ENCODE data around the gene COX15.
"Not testable (repeated sequence)": the region's sequence is repeated elsewhere in the genome, so short reads cannot be mapped to it uniquely, and the experiment has no call there.

Gene COX15

GRCh38 chr10:99761365-99761764, 29.4 kb upstream of the COX15 start:
- no peaks in the 10 kb centered on the region for H3K27me3 ChIP-seq (ENCODE audit: insufficient read depth, low read length)
- H3K9me3 ChIP-seq (ENCODE audit: insufficient read depth, low read depth, low read length) = no peaks in the 10 kb centered on the region
- H3K4me3 ChIP-seq (ENCODE audit: low read length) = no peak overlapping the region
- no peak overlapping the region for H3K27ac ChIP-seq (ENCODE audit: low read depth, low read length)
- peaks cover 37% of the 10 kb centered on the region for H3K36me3 ChIP-seq (ENCODE audit: insufficient read depth, low read length)
- H3K9ac ChIP-seq (ENCODE audit: low read depth, low read length) = no peak overlapping the region
- no peaks in the 10 kb centered on the region for H3K4me1 ChIP-seq (ENCODE audit: insufficient read depth, low read length)

- Histone ChIP-seq H3K27ac (ENCODE audit: low read depth, low read length) (no peak overlapping the region), H3K27me3 (ENCODE audit: insufficient read depth, low read length) (no peaks in the 10 kb centered on the region), H3K4me1 (ENCODE audit: insufficient read depth, low read length) (no peaks in the 10 kb centered on the region), H3K9ac (ENCODE audit: low read depth, low read length) (no peak overlapping the region), H3K36me3 (ENCODE audit: insufficient read depth, low read length) (peaks cover 47% of the 10 kb centered on the region), H3K9me3 (ENCODE audit: insufficient read depth, low read depth, low read length) (no peaks in the 10 kb centered on the region), H3K4me3 (ENCODE audit: low read length) (no peak overlapping the region)
- 89% methylated on average over 1 of the region's 1 CpG for WGBS
Measured at GRCh38 chr10:99760321-99760720, 28.4 kb upstream of the COX15 start.

GRCh38 chr10:99758211-99758891, 26.4 kb upstream of the COX15 start:
- peaks cover 67% of the 10 kb centered on the region for H3K36me3 ChIP-seq (ENCODE audit: insufficient read depth, low read length)
- no peaks in the 10 kb centered on the region for H3K27me3 ChIP-seq (ENCODE audit: insufficient read depth, low read length)
- no peaks in the 10 kb centered on the region for H3K9me3 ChIP-seq (ENCODE audit: insufficient read depth, low read depth, low read length)
- WGBS = 89% methylated on average over 2 of the region's 2 CpGs
- H3K4me1 ChIP-seq (ENCODE audit: insufficient read depth, low read length) = no peaks in the 10 kb centered on the region
- no peak overlapping the region for H3K4me3 ChIP-seq (ENCODE audit: low read length)
- H3K9ac ChIP-seq (ENCODE audit: low read depth, low read length) = no peak overlapping the region
- no peak overlapping the region for H3K27ac ChIP-seq (ENCODE audit: low read depth, low read length)

- Histone ChIP-seq H3K9me3 (ENCODE audit: insufficient read depth, low read depth, low read length) (no peaks in the 10 kb centered on the region), H3K36me3 (ENCODE audit: insufficient read depth, low read length) (peaks cover 87% of the 10 kb centered on the region), H3K27ac (ENCODE audit: low read depth, low read length) (no peak overlapping the region), H3K9ac (ENCODE audit: low read depth, low read length) (no peak overlapping the region), H3K4me3 (ENCODE audit: low read length) (no peak overlapping the region), H3K4me1 (ENCODE audit: insufficient read depth, low read length) (no peaks in the 10 kb centered on the region), H3K27me3 (ENCODE audit: insufficient read depth, low read length) (no peaks in the 10 kb centered on the region)
- WGBS = 93% methylated on average over 1 of the region's 1 CpG
Measured at GRCh38 chr10:99756159-99756558, 24.2 kb upstream of the COX15 start.

GRCh38 chr10:99754670-99755069, 22.7 kb upstream of the COX15 start:
- Histone ChIP-seq H3K4me1 (ENCODE audit: insufficient read depth, low read length) (no peaks in the 10 kb centered on the region), H3K36me3 (ENCODE audit: insufficient read depth, low read length) (peaks cover 95% of the 10 kb centered on the region), H3K9ac (ENCODE audit: low read depth, low read length) (no peak overlapping the region), H3K27me3 (ENCODE audit: insufficient read depth, low read length) (no peaks in the 10 kb centered on the region), H3K4me3 (ENCODE audit: low read length) (no peak overlapping the region), H3K9me3 (ENCODE audit: insufficient read depth, low read depth, low read length) (no peaks in the 10 kb centered on the region), H3K27ac (ENCODE audit: low read depth, low read length) (no peak overlapping the region)
- no CpG with 5 or more reads among the region's 1 CpG for WGBS

GRCh38 chr10:99750641-99751040, 18.7 kb upstream of the COX15 start:
- no peaks in the 10 kb centered on the region for H3K9me3 ChIP-seq (ENCODE audit: insufficient read depth, low read depth, low read length)
- no peaks in the 10 kb centered on the region for H3K27me3 ChIP-seq (ENCODE audit: insufficient read depth, low read length)
- H3K36me3 ChIP-seq (ENCODE audit: insufficient read depth, low read length) = peaks cover 98% of the 10 kb centered on the region
- no peak overlapping the region for H3K9ac ChIP-seq (ENCODE audit: low read depth, low read length)
- H3K4me3 ChIP-seq (ENCODE audit: low read length) = no peak overlapping the region
- no peak overlapping the region for H3K27ac ChIP-seq (ENCODE audit: low read depth, low read length)
- no peaks in the 10 kb centered on the region for H3K4me1 ChIP-seq (ENCODE audit: insufficient read depth, low read length)

GRCh38 chr10:99748823-99749451, 17.0 kb upstream of the COX15 start:
- H3K4me1 ChIP-seq (ENCODE audit: insufficient read depth, low read length) = no peaks in the 10 kb centered on the region
- H3K36me3 ChIP-seq (ENCODE audit: insufficient read depth, low read length) = peaks cover 97% of the 10 kb centered on the region
- no peak overlapping the region for H3K9ac ChIP-seq (ENCODE audit: low read depth, low read length)
- H3K27me3 ChIP-seq (ENCODE audit: insufficient read depth, low read length) = no peaks in the 10 kb centered on the region
- no peak overlapping the region for H3K4me3 ChIP-seq (ENCODE audit: low read length)
- H3K9me3 ChIP-seq (ENCODE audit: insufficient read depth, low read depth, low read length) = no peaks in the 10 kb centered on the region
- 92% methylated on average over 2 of the region's 2 CpGs for WGBS
- no peak overlapping the region for H3K27ac ChIP-seq (ENCODE audit: low read depth, low read length)

- not testable (repeated sequence) for H3K9ac ChIP-seq (ENCODE audit: low read depth, low read length); H3K9me3 ChIP-seq (ENCODE audit: insufficient read depth, low read depth, low read length); H3K4me3 ChIP-seq (ENCODE audit: low read length); H3K27me3 ChIP-seq (ENCODE audit: insufficient read depth, low read length); H3K4me1 ChIP-seq (ENCODE audit: insufficient read depth, low read length); H3K27ac ChIP-seq (ENCODE audit: low read depth, low read length)
- peaks cover 98% of the 10 kb centered on the region for H3K36me3 ChIP-seq (ENCODE audit: insufficient read depth, low read length)
- WGBS = 100% methylated on average over 1 of the region's 2 CpGs
Measured at GRCh38 chr10:99746166-99746565, 14.2 kb upstream of the COX15 start.

- peaks cover 13% of the 10 kb centered on the region; the same call in 1 of the 2 replicates for H3K9me3 ChIP-seq (ENCODE audit: insufficient read depth, low read depth, low read length)
- WGBS = 100% methylated on average over 3 of the region's 3 CpGs
- no peak overlapping the region for H3K27ac ChIP-seq (ENCODE audit: low read depth, low read length)
- H3K27me3 ChIP-seq (ENCODE audit: insufficient read depth, low read length) = no peaks in the 10 kb centered on the region
- H3K4me1 ChIP-seq (ENCODE audit: insufficient read depth, low read length) = no peaks in the 10 kb centered on the region
- peaks cover 98% of the 10 kb centered on the region for H3K36me3 ChIP-seq (ENCODE audit: insufficient read depth, low read length)
- H3K9ac ChIP-seq (ENCODE audit: low read depth, low read length) = no peak overlapping the region
- no peak overlapping the region for H3K4me3 ChIP-seq (ENCODE audit: low read length)
Measured at GRCh38 chr10:99743841-99744240, 11.9 kb upstream of the COX15 start.

- H3K4me3 ChIP-seq (ENCODE audit: low read length) = no peak overlapping the region
- H3K27me3 ChIP-seq (ENCODE audit: insufficient read depth, low read length) = no peaks in the 10 kb centered on the region
- no peak overlapping the region for H3K9ac ChIP-seq (ENCODE audit: low read depth, low read length)
- no peak overlapping the region for H3K27ac ChIP-seq (ENCODE audit: low read depth, low read length)
- H3K4me1 ChIP-seq (ENCODE audit: insufficient read depth, low read length) = no peaks in the 10 kb centered on the region
- WGBS = 83% methylated on average over 1 of the region's 2 CpGs
- peaks cover 13% of the 10 kb centered on the region; the same call in 1 of the 2 replicates for H3K9me3 ChIP-seq (ENCODE audit: insufficient read depth, low read depth, low read length)
- peaks cover 96% of the 10 kb centered on the region for H3K36me3 ChIP-seq (ENCODE audit: insufficient read depth, low read length)
Measured at GRCh38 chr10:99742701-99743100, 10.8 kb upstream of the COX15 start.

GRCh38 chr10:99742254-99742653, 10.3 kb upstream of the COX15 start:
- H3K27me3 ChIP-seq (ENCODE audit: insufficient read depth, low read length) = no peaks in the 10 kb centered on the region
- H3K27ac ChIP-seq (ENCODE audit: low read depth, low read length) = no peak overlapping the region
- H3K4me3 ChIP-seq (ENCODE audit: low read length) = no peak overlapping the region
- H3K9me3 ChIP-seq (ENCODE audit: insufficient read depth, low read depth, low read length) = peaks cover 13% of the 10 kb centered on the region; the same call in 1 of the 2 replicates
- H3K4me1 ChIP-seq (ENCODE audit: insufficient read depth, low read length) = no peaks in the 10 kb centered on the region
- peaks cover 96% of the 10 kb centered on the region for H3K36me3 ChIP-seq (ENCODE audit: insufficient read depth, low read length)
- H3K9ac ChIP-seq (ENCODE audit: low read depth, low read length) = no peak overlapping the region

Data from HUES64 (cell line).